Activated CD4-positive, alpha-beta memory T cell treated with anti-CD3 and anti-CD28 coated beads for 36 hours (primary cell): ENCODE data around the gene MTUS2. TPM values are rescaled to one million over a fixed set of nuclear protein-coding genes. Genes with fewer than 3 reads are reported as not detected.

Experiments used
- total RNA-seq, 2 experiments: library from RNA; stranded (reverse); gene quantifications; one replicate each; pipeline ENCODE4 v1.2.3, GENCODE V29; 2021

The MTUS2 gene
- total RNA-seq, 2 experiments from 2014 or later = not detected

Other genes starting within 250 kb of the MTUS2 start
- 100 to 1,000 TPM; 123 to 125 TPM for gene POMP, start 161.2 kb upstream of the MTUS2 start, total RNA-seq
- gene SLC46A3, start 101.4 kb upstream of the MTUS2 start, total RNA-seq = 1 to 10 TPM; 3.4 to 3.8 TPM